Activated CD4-positive, alpha-beta memory T cell treated with anti-CD3 and anti-CD28 coated beads, Interleukin-2, amount 10 ng/mL, durations not matched to agents 7 days and 5 days (primary cell): Measurements from ENCODE around the gene FILIP1L. TPM values are rescaled to one million over a fixed set of nuclear protein-coding genes. Genes with fewer than 3 reads are reported as not detected.

ENCODE experiments used
- CTCF ChIA-PET: fragments of 350-600 bp; sonication (Branson Sonifier 250); formaldehyde crosslinking; loops from one replicate; lab custom pipeline; 2021; ENCODE audit warnings: antibody characterized with exemption, inconsistent platforms; lab: Charles Lee
- POLR2A ChIA-PET: fragments of 350-600 bp; sonication (Branson Sonifier 250); formaldehyde crosslinking; loops from one replicate; lab custom pipeline; 2021; ENCODE audit warnings: antibody characterized with exemption; lab: Charles Lee
- DNase-seq: peaks from one replicate; pipeline ENCODE4 v3.0.0-alpha.2; 2020
- H3K27ac Mint-ChIP-seq: one replicate; pipeline ENCODE4 v1.8.0; 2021; ENCODE audit warnings: mild to moderate bottlenecking, mixed read lengths
- H3K27me3 Mint-ChIP-seq: one replicate; pipeline ENCODE4 v1.8.0; 2021; ENCODE audit warnings: mixed read lengths
- H3K36me3 Mint-ChIP-seq: one replicate; pipeline ENCODE4 v1.8.0; 2021; ENCODE audit warnings: low read depth, mixed read lengths
- H3K4me1 Mint-ChIP-seq: one replicate; pipeline ENCODE4 v1.8.0; 2021; ENCODE audit warnings: mixed read lengths
- H3K4me3 Mint-ChIP-seq: one replicate; pipeline ENCODE4 v1.8.0; 2021; ENCODE audit warnings: mild to moderate bottlenecking, mixed read lengths
- H3K9me3 Mint-ChIP-seq: one replicate; pipeline ENCODE4 v1.8.0; 2021; ENCODE audit warnings: mixed read lengths
- total RNA-seq, 2 experiments: library from RNA; stranded (reverse); gene quantifications; one replicate each; pipeline ENCODE4 v1.2.3, GENCODE V29; 2021

FILIP1L gene
- total RNA-seq, 2 experiments from 2014 or later, result 1.9 to 2.0 TPM

- no peaks in the 10 kb centered on the region for H3K9me3 Mint-ChIP-seq
- no peaks in the 10 kb centered on the region for H3K36me3 Mint-ChIP-seq
- no peak overlapping the region for H3K4me3 Mint-ChIP-seq
- no peak for DNase-seq
- ChIA-PET POLR2A (no interaction called here), CTCF (interaction anchor here (1.0 to 1.6 kb wide), 3 partner anchors 8 to 421 kb away, joined by 3 to 7 read pairs (median 3); partner anchors contain the start of gene TBC1D23)
- no peaks in the 10 kb centered on the region for H3K27me3 Mint-ChIP-seq
- peaks cover under 1% of the 10 kb centered on the region for H3K4me1 Mint-ChIP-seq
- no peak overlapping the region for H3K27ac Mint-ChIP-seq
Observed at GRCh38 chr3:99839613-99840012, 274.7 kb downstream of the FILIP1L start.

- ChIA-PET POLR2A (interaction anchor here (1.3 kb wide), 1 partner anchor 27 kb away, joined by 3 read pairs; no protein-coding TSS in a partner anchor), CTCF (interaction anchor here (1.0 to 1.3 kb wide), 2 partner anchors 252 to 422 kb away, joined by 3 read pairs; partner anchors contain the start of gene TBC1D23)
- Mint-ChIP-seq H3K4me3 (no peak overlapping the region), H3K4me1 (no peaks in the 10 kb centered on the region), H3K36me3 (no peaks in the 10 kb centered on the region), H3K27me3 (no peaks in the 10 kb centered on the region), H3K27ac (no peak overlapping the region), H3K9me3 (no peaks in the 10 kb centered on the region)
- no peak for DNase-seq
Observed at GRCh38 chr3:99838755-99839154, 275.5 kb downstream of the FILIP1L start.

- ChIA-PET POLR2A (no interaction called here), CTCF (interaction anchor here (1.2 to 1.5 kb wide), 2 partner anchors 231 to 416 kb away, joined by 4 to 5 read pairs; no protein-coding TSS in a partner anchor)
- Mint-ChIP-seq H3K4me1 (peaks cover 7% of the 10 kb centered on the region), H3K27ac (no peak overlapping the region), H3K36me3 (no peaks in the 10 kb centered on the region), H3K9me3 (no peaks in the 10 kb centered on the region), H3K4me3 (no peak overlapping the region), H3K27me3 (no peaks in the 10 kb centered on the region)
- DNase-seq, result no peak
Observed at GRCh38 chr3:99837715-99838114, 276.6 kb downstream of the FILIP1L start.

GRCh38 chr3:99836681-99837080 lies 277.6 kb downstream of the FILIP1L start:
- DNase-seq, result no peak
- Mint-ChIP-seq H3K36me3 (no peaks in the 10 kb centered on the region), H3K4me3 (no peak overlapping the region), H3K4me1 (peaks cover 7% of the 10 kb centered on the region), H3K9me3 (no peaks in the 10 kb centered on the region), H3K27me3 (no peaks in the 10 kb centered on the region), H3K27ac (no peak overlapping the region)
- POLR2A ChIA-PET, result no interaction called here
- CTCF ChIA-PET, result interaction anchor here (0.6 to 1.5 kb wide), 3 partner anchors 11 to 418 kb away, joined by 3 to 5 read pairs (median 4); no protein-coding TSS in a partner anchor

- CTCF ChIA-PET, result interaction anchor here (0.6 to 8.0 kb wide), 9 partner anchors 9 to 884 kb away, joined by 3 to 81 read pairs (median 4); no protein-coding TSS in a partner anchor
Observed at GRCh38 chr3:99834211-99834957, 279.9 kb downstream of the FILIP1L start.

GRCh38 chr3:99833617-99834205 lies 280.6 kb downstream of the FILIP1L start:
- no peaks in the 10 kb centered on the region for H3K27me3 Mint-ChIP-seq
- no peak overlapping the region for H3K4me3 Mint-ChIP-seq
- POLR2A ChIA-PET, result no interaction called here
- H3K4me1 Mint-ChIP-seq, result peaks cover 7% of the 10 kb centered on the region
- no peak overlapping the region for H3K27ac Mint-ChIP-seq
- DNase-seq, result no peak
- H3K9me3 Mint-ChIP-seq, result no peaks in the 10 kb centered on the region
- no peaks in the 10 kb centered on the region for H3K36me3 Mint-ChIP-seq
- CTCF ChIA-PET, result interaction anchor here (0.6 to 8.0 kb wide), 12 partner anchors 10 to 884 kb away, joined by 3 to 81 read pairs (median 7); no protein-coding TSS in a partner anchor

More at GRCh38 chr3:99834211-99834957, 279.9 kb downstream of the FILIP1L start:
- Mint-ChIP-seq H3K9me3 (no peaks in the 10 kb centered on the region), H3K4me1 (peaks cover 7% of the 10 kb centered on the region), H3K4me3 (no peak overlapping the region), H3K27me3 (no peaks in the 10 kb centered on the region), H3K27ac (no peak overlapping the region), H3K36me3 (no peaks in the 10 kb centered on the region)
- POLR2A ChIA-PET, result no interaction called here
- no peak for DNase-seq

GRCh38 chr3:99829844-99830243 lies 284.5 kb downstream of the FILIP1L start:
- Mint-ChIP-seq H3K27me3 (no peaks in the 10 kb centered on the region), H3K27ac (no peak overlapping the region), H3K36me3 (no peaks in the 10 kb centered on the region), H3K9me3 (no peaks in the 10 kb centered on the region), H3K4me1 (peaks cover 13% of the 10 kb centered on the region), H3K4me3 (no peak overlapping the region)
- DNase-seq, result no peak
- ChIA-PET POLR2A (no interaction called here), CTCF (interaction anchor here (8.0 kb wide), 1 partner anchor 426 kb away, joined by 81 read pairs; no protein-coding TSS in a partner anchor)

- Mint-ChIP-seq H3K4me3 (no peak overlapping the region), H3K27ac (no peak overlapping the region), H3K36me3 (peaks cover 6% of the 10 kb centered on the region), H3K27me3 (no peaks in the 10 kb centered on the region), H3K4me1 (peaks cover 19% of the 10 kb centered on the region), H3K9me3 (no peaks in the 10 kb centered on the region)
- CTCF ChIA-PET, result interaction anchor here (0.6 kb wide), 1 partner anchor 12 kb away, joined by 3 read pairs; no protein-coding TSS in a partner anchor
- DNase-seq, result no peak
- POLR2A ChIA-PET, result no interaction called here
Observed at GRCh38 chr3:99825004-99825640, 289.2 kb downstream of the FILIP1L start.

GRCh38 chr3:99823723-99824711 lies 290.3 kb downstream of the FILIP1L start:
- no peak for DNase-seq
- POLR2A ChIA-PET, result interaction anchor here (0.8 to 1.8 kb wide), 2 partner anchors 43 to 577 kb away, joined by 3 to 5 read pairs; partner anchors contain the start of genes LNP1 and TOMM70
- Mint-ChIP-seq H3K4me3 (no peak overlapping the region), H3K27ac (no peak overlapping the region), H3K4me1 (peaks cover 27% of the 10 kb centered on the region), H3K9me3 (no peaks in the 10 kb centered on the region), H3K27me3 (no peaks in the 10 kb centered on the region), H3K36me3 (peaks cover 9% of the 10 kb centered on the region)
- CTCF ChIA-PET, result interaction anchor here (1.1 to 2.3 kb wide), 2 partner anchors 8 to 17 kb away, joined by 4 to 18 read pairs; no protein-coding TSS in a partner anchor

GRCh38 chr3:99818818-99819217 lies 295.5 kb downstream of the FILIP1L start:
- no peaks in the 10 kb centered on the region for H3K9me3 Mint-ChIP-seq
- ChIA-PET CTCF (interaction anchor here (0.6 to 2.6 kb wide), 3 partner anchors 10 to 442 kb away, joined by 4 to 9 read pairs (median 6); partner anchors contain the start of gene TBC1D23), POLR2A (interaction anchor here (1.8 kb wide), 1 partner anchor 255 kb away, joined by 7 read pairs; no protein-coding TSS in a partner anchor)
- peak overlapping the region; percentile 84 for H3K4me3 Mint-ChIP-seq
- H3K36me3 Mint-ChIP-seq, result peaks cover 9% of the 10 kb centered on the region
- no peak for DNase-seq
- no peaks in the 10 kb centered on the region for H3K27me3 Mint-ChIP-seq
- H3K27ac Mint-ChIP-seq, result peak overlapping the region; percentile 76
- peaks cover 45% of the 10 kb centered on the region for H3K4me1 Mint-ChIP-seq

- Mint-ChIP-seq H3K4me1 (peaks cover 38% of the 10 kb centered on the region), H3K4me3 (peak within 1 kb of the TSS; percentile 84), H3K36me3 (peaks cover 9% of the 10 kb centered on the region), H3K27ac (peak within 1 kb of the TSS; percentile 76), H3K27me3 (no peaks in the 10 kb centered on the region), H3K9me3 (no peaks in the 10 kb centered on the region)
- POLR2A ChIA-PET, result interaction anchor here (0.7 to 1.8 kb wide), 6 partner anchors 9 to 583 kb away, joined by 3 to 8 read pairs (median 5); partner anchors contain the start of genes LNP1, TBC1D23 and TOMM70
- DNase-seq, result peak; percentile 94
- CTCF ChIA-PET, result interaction anchor here (0.8 to 2.6 kb wide), 5 partner anchors 8 to 443 kb away, joined by 3 to 15 read pairs (median 6); partner anchors contain the start of gene TBC1D23
Observed at GRCh38 chr3:99817437-99818240, 296.7 kb downstream of the FILIP1L start, which contains the start of gene CMSS1. CMSS1 (plus strand) TSS chr3:99817862.
